IPS-18a (cell line): ENCODE measurements around the gene KLF16.

ENCODE experiments used
- H3K27ac ChIP-seq: one replicate; pipeline ENCODE4 v1.5.1; 2013; ENCODE audit warnings: low read length
- H3K27me3 ChIP-seq: one replicate; pipeline ENCODE4 v1.6.1; 2013; ENCODE audit warnings: mild to moderate bottlenecking, low read length; ENCODE audit not compliant: control insufficient read depth, insufficient read depth
- H3K36me3 ChIP-seq: one replicate; pipeline ENCODE4 v1.6.1; 2013; ENCODE audit warnings: low read depth, low read length; ENCODE audit not compliant: control insufficient read depth
- H3K4me1 ChIP-seq: one replicate; pipeline ENCODE4 v1.6.1; 2013; ENCODE audit warnings: low read depth, low read length; ENCODE audit not compliant: control insufficient read depth
- H3K4me3 ChIP-seq: one replicate; pipeline ENCODE4 v1.5.1; 2013; ENCODE audit warnings: low read length
- H3K9ac ChIP-seq: one replicate; pipeline ENCODE4 v1.6.1; 2013; ENCODE audit warnings: mild to moderate bottlenecking, low read length, moderate library complexity
- H3K9me3 ChIP-seq: one replicate; pipeline ENCODE4 v1.6.1; 2013; ENCODE audit warnings: low read depth, low read length; ENCODE audit not compliant: control insufficient read depth

Gene KLF16

DNA sequence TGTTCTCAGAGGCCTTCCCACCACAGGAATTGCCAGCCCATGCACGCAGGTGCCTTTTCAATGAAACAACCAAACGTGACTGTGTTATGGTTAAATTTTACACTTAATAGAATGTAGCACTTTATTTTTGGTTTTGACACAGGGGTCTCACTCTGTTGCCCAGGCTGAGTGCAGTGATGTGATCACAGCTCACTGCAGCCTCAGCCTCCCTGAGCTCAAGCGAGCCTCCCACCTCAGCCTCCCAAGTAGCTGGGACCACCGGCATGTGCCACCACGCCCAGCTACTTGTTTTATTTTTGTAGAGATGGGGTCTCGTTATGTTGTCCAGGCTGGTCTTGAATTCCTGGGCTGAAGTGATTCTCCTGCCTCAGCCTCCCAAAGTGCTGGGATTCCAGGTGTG, 58.5 kb downstream of the KLF16 start:
- Histone ChIP-seq H3K9ac (no peak overlapping the region), H3K27me3 (no peaks in the 10 kb centered on the region), H3K4me3 (no peak overlapping the region), H3K9me3 (no peaks in the 10 kb centered on the region), H3K27ac (no peak overlapping the region), H3K4me1 (no peaks in the 10 kb centered on the region), H3K36me3 (no peaks in the 10 kb centered on the region)
